Measurements from ENCODE around the gene PRIM2. TPM values are rescaled to one million over a fixed set of nuclear protein-coding genes. Genes with fewer than 3 reads are reported as not detected.
"Not testable (repeated sequence)": the region's sequence is repeated elsewhere in the genome, so short reads cannot be mapped to it uniquely, and the experiment has no call there.

The PRIM2 gene
- total RNA-seq, 2 experiments from 2014 or later: 47.2 to 48.7 TPM

DNA sequence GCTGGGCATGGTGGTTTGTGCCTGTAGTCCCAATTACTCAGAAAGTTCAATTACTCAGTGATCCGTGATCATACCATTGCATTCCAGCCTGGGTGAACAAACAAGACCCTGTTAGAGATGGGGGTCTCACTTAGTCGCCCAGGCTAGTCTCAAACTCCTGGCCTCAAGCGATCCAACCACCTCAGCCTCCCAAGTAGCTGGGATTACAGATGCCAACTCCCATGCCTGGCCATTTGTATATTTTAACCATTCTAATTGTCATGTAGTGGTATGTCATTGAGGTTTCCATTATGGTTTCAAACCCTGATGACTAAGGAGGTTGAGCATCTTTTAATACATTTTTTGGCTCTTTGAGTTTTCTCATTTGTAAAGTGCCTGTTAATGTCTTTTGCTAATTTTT lies 58.7 kb downstream of the PRIM2 start:
- H3K36me3 Mint-ChIP-seq: peaks cover 22% of the 10 kb centered on the region
- POLR2A ChIA-PET; H3K4me3 Mint-ChIP-seq; H3K27ac Mint-ChIP-seq; H3K4me1 Mint-ChIP-seq (ENCODE audit: low read depth); intact Hi-C loops (cut with micrococcal nuclease); H3K27me3 Mint-ChIP-seq; H3K9me3 Mint-ChIP-seq; CTCF ChIA-PET; DNase-seq: not testable (repeated sequence)

DNA sequence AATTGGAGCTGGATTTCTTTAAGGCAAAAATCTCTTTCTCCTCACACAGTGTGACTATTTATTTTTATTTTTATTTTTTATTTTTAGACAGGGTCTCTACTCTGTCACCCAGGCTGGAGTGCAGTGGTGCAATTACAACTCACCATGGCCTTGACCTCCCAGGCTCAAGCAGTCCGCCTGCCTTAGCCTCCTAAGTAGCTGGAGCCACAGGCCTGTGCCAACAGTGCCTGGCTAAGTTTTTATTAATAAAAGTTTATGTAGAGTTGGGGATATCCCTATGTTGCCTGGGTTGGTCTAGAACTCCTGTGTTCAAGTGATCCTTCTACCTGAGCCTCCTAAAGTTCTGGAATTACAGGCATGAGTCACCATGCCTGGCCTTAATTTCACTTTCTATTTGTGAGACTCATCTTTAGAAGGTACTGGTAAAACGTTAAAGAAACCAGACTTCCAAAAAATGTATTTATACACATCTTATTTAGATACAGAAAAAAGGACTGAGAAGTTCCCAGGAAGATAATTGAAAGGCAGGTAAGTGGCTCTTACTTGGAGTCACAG lies 71.7 kb downstream of the PRIM2 start:
- H3K9me3 Mint-ChIP-seq: peaks cover 16% of the 10 kb centered on the region
- DNase-seq; CTCF ChIA-PET; H3K27me3 Mint-ChIP-seq; H3K4me3 Mint-ChIP-seq; intact Hi-C loops (cut with micrococcal nuclease); H3K4me1 Mint-ChIP-seq (ENCODE audit: low read depth); H3K27ac Mint-ChIP-seq; POLR2A ChIA-PET: not testable (repeated sequence)
- H3K36me3 Mint-ChIP-seq: peaks cover 27% of the 10 kb centered on the region

DNA sequence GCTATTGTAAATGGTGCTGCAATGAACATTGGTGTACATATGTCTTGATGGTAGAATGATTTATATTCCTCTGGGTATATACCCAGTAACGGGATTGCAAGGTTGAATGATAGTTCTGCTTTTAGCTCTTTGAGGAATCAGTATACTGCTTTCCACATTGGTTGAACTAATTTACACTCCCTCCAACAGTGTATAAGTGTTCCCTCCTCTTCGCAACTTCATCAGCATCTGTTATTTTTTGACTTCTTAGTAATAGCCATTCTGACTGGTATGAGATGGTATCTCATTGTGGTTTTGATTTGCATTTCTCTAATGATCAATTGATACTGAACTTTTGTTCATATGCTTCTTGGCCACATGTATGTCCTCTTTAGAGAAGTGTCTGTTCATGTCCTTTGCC lies 73.4 kb downstream of the PRIM2 start:
- intact Hi-C loops (cut with micrococcal nuclease); H3K27me3 Mint-ChIP-seq; DNase-seq; H3K27ac Mint-ChIP-seq; H3K4me3 Mint-ChIP-seq; CTCF ChIA-PET; POLR2A ChIA-PET: not testable (repeated sequence)
- H3K9me3 Mint-ChIP-seq: peaks cover 27% of the 10 kb centered on the region
- peaks cover 15% of the 10 kb centered on the region for H3K4me1 Mint-ChIP-seq (ENCODE audit: low read depth)
- H3K36me3 Mint-ChIP-seq: peaks cover 33% of the 10 kb centered on the region

DNA sequence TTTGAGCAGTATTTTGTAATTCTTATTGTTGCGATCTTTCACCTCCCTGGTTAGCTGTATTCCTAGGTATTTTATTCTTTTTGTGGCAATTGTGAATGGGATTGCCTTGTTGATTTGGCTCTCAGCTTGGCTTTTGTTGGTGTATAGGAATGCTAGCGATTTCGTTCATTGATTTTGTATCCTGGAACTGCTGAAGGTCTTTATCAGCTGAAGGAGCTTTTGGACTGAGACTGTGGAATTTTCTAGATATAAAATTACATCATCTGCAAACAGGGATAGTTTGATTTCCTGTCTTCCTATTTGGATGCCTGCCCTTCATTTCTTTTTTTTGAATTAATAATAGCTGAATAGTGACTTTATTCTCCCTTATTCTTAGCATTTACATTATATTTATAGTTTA lies 74.6 kb downstream of the PRIM2 start:
- Mint-ChIP-seq H3K36me3 (peaks cover 43% of the 10 kb centered on the region), H3K4me1 (ENCODE audit: low read depth) (peaks cover 15% of the 10 kb centered on the region), H3K9me3 (peaks cover 38% of the 10 kb centered on the region)
- H3K27ac Mint-ChIP-seq; CTCF ChIA-PET; intact Hi-C loops (cut with micrococcal nuclease); POLR2A ChIA-PET; DNase-seq; H3K4me3 Mint-ChIP-seq; H3K27me3 Mint-ChIP-seq: not testable (repeated sequence)

DNA sequence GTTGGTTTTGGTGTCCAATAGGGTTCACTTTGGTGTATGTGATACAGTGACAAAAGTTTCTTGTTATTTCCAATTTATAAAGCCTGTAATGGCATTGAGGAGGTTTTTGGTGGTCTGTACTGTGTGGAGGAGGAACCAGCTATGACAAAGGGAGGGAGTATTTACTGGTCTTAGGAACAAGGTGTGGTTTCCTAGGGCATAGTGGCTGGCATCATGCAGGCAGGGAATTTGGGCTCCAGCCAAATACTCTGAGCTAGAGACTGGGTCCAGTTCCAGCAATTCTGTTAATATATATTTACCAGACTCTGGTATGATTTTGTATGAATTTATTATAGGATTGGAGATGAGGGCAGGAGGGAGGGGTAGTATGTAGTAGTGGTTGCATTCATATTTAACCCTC lies 101.9 kb downstream of the PRIM2 start:
- H3K9me3 Mint-ChIP-seq; H3K4me1 Mint-ChIP-seq (ENCODE audit: low read depth); intact Hi-C loops (cut with micrococcal nuclease); CTCF ChIA-PET; H3K27me3 Mint-ChIP-seq; POLR2A ChIA-PET; DNase-seq; H3K27ac Mint-ChIP-seq; H3K4me3 Mint-ChIP-seq: not testable (repeated sequence)
- H3K36me3 Mint-ChIP-seq: peaks cover 14% of the 10 kb centered on the region

DNA sequence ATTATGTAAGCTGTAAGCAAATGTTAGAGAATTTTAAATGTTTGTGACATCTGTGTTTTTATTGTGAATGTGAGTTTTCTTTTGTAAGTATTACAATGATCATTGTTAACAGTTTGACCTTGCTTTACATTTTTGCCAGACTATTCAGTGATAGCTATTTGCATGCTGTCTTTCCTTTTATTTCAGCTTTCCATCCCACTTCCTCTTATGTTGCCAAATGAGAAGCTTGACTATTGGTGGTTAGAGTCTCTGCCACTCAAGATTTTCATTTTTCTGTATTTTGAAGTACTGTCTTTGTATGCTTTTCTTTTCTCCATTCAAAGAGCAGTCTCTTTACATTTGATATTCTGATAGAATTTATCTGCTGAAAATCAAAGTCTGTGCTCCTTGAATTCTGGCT lies 104.1 kb downstream of the PRIM2 start:
- DNase-seq: no peak
- no peak overlapping the region for H3K27ac Mint-ChIP-seq
- no peak overlapping the region for H3K4me3 Mint-ChIP-seq
- intact Hi-C loops (cut with micrococcal nuclease): no loop called here
- no peaks in the 10 kb centered on the region for H3K4me1 Mint-ChIP-seq (ENCODE audit: low read depth)
- H3K9me3 Mint-ChIP-seq: no peaks in the 10 kb centered on the region
- H3K36me3 Mint-ChIP-seq: peaks cover 11% of the 10 kb centered on the region
- no peaks in the 10 kb centered on the region for H3K27me3 Mint-ChIP-seq
- CTCF ChIA-PET: no interaction called here
- POLR2A ChIA-PET: no interaction called here

DNA sequence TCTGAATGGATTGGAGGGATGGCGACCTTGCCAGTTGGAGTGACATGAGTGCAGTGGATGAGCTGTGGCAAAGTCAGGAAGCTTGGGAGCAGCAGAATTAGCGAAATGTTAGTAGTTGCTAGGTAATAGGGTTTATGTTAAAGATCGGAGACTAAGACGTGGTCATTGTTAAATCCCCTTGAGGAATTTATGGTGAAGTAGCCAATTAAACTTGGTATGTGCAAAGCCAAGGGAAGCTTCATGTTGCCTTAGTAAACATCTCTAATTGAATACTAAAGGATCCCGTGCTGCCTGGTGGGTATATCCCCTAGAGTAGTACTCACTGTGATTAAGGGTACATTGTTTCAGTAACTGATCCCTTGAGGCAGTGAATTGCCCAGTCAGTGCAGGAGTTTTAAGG lies 106.0 kb downstream of the PRIM2 start:
- CTCF ChIA-PET: no interaction called here
- Mint-ChIP-seq H3K9me3 (no peaks in the 10 kb centered on the region), H3K27ac (no peak overlapping the region), H3K4me1 (ENCODE audit: low read depth) (no peaks in the 10 kb centered on the region), H3K36me3 (peaks cover 11% of the 10 kb centered on the region), H3K4me3 (no peak overlapping the region), H3K27me3 (no peaks in the 10 kb centered on the region)
- POLR2A ChIA-PET: no interaction called here
- intact Hi-C loops (cut with micrococcal nuclease): no loop called here
- no peak for DNase-seq

DNA sequence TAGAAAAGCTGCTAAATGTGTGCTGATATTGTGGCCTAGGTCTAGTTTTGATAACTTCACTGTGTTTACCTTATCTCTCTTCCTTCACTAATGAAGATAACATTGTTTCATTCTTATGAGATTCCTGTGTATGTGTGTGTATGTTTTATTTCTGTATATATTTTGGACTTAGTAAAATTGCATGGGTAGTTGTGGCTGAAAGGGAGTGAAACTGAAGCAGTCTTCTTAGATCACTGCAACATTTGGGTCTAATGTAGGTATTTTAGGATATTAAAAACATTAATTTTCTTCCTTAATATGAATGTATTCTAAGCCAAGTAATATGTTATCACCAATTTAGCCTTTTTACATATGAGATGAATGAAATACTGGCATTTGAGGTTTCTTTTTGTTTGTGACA lies 114.3 kb downstream of the PRIM2 start:
- H3K4me3 Mint-ChIP-seq; H3K27me3 Mint-ChIP-seq; DNase-seq; POLR2A ChIA-PET; H3K27ac Mint-ChIP-seq; H3K9me3 Mint-ChIP-seq; CTCF ChIA-PET; H3K36me3 Mint-ChIP-seq; intact Hi-C loops (cut with micrococcal nuclease): not testable (repeated sequence)
- peaks cover 17% of the 10 kb centered on the region for H3K4me1 Mint-ChIP-seq (ENCODE audit: low read depth)

DNA sequence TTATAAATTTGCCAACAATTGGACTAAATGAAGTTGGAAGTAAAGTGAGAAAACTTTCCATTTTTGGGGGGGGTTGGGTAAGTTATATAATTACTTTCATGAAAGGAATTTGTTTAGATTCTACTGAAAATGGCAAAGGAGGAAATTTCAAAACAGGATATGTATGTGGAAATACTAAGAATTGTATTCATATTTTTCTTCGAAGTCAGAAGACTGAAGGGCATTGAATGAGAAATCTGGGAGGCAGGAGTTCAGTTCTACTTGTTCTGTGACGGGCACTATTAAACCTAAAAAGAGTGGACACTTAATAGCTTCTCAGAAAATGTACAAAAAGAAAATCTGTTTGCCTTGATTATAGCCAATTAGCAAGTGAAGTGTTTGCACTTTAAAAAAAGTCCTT lies 114.7 kb downstream of the PRIM2 start:
- ChIA-PET CTCF (no interaction called here), POLR2A (no interaction called here)
- no peak overlapping the region for H3K27ac Mint-ChIP-seq
- intact Hi-C loops (cut with micrococcal nuclease): no loop called here
- H3K36me3 Mint-ChIP-seq: peaks cover 8% of the 10 kb centered on the region
- no peaks in the 10 kb centered on the region for H3K27me3 Mint-ChIP-seq
- no peaks in the 10 kb centered on the region for H3K9me3 Mint-ChIP-seq
- no peak for DNase-seq
- H3K4me3 Mint-ChIP-seq: no peak overlapping the region
- H3K4me1 Mint-ChIP-seq (ENCODE audit: low read depth): peaks cover 17% of the 10 kb centered on the region

DNA sequence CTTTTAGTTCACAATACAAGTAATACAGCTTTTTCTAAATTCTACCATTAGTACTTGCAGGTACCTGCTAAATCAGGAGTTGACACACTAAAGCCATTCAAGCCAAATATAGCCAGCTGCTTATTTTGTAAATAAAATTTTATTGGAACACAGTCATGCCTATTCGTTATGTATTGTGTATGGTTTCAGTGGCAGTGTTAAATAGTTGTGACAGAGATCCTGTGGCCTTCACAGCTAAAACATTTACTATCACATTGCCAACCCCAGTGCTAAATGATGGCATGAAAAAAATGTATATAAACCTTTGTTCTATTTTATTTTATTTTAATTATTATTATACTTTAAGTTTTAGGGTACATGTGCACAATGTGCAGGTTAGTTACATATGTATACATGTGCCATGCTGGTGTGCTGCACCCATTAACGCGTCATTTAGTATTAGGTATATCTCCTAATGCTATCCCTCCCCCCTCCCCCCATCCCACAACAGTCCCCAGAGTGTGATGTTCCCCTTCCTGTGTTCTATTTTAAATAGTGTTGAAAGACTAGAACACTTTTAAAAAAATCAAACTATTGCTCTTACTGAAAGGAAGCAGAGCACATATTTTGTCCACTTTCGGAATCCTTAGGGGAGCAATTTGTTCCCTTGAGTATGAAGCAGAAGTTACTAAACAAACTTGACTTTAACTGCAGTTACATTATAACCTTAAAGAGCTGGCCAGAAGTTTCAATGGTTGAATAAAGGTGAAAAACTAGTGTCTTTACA lies 115.7 kb downstream of the PRIM2 start:
- ChIA-PET POLR2A (no interaction called here), CTCF (no interaction called here)
- no peak overlapping the region for H3K4me3 Mint-ChIP-seq
- no peak overlapping the region for H3K27ac Mint-ChIP-seq
- peaks cover 17% of the 10 kb centered on the region for H3K4me1 Mint-ChIP-seq (ENCODE audit: low read depth)
- DNase-seq: no peak
- H3K36me3 Mint-ChIP-seq: peaks cover 8% of the 10 kb centered on the region
- intact Hi-C loops (cut with micrococcal nuclease): no loop called here
- no peaks in the 10 kb centered on the region for H3K27me3 Mint-ChIP-seq
- no peaks in the 10 kb centered on the region for H3K9me3 Mint-ChIP-seq

DNA sequence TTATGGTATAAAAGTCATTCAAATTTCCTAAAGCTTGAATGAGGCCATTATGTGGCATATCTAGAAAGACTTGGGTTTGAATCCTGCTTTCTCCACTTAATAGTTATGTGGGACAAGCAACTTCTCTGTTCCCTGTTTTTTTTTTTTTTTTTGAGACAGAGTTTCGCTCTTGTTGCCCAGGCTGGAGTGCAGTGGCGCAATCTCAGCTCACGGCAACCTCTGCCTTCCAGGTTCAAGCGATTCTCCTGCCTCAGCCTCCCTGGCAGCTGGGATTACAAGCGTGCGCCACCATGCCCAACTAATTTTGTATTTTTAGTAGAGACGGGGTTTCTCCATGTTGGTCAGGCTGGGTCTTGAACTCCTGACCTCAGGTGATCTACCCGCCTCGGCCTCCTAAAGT lies 116.4 kb downstream of the PRIM2 start:
- H3K27me3 Mint-ChIP-seq; H3K4me3 Mint-ChIP-seq; H3K36me3 Mint-ChIP-seq; intact Hi-C loops (cut with micrococcal nuclease); DNase-seq; POLR2A ChIA-PET; CTCF ChIA-PET; H3K9me3 Mint-ChIP-seq; H3K27ac Mint-ChIP-seq: not testable (repeated sequence)
- peaks cover 17% of the 10 kb centered on the region for H3K4me1 Mint-ChIP-seq (ENCODE audit: low read depth)

DNA sequence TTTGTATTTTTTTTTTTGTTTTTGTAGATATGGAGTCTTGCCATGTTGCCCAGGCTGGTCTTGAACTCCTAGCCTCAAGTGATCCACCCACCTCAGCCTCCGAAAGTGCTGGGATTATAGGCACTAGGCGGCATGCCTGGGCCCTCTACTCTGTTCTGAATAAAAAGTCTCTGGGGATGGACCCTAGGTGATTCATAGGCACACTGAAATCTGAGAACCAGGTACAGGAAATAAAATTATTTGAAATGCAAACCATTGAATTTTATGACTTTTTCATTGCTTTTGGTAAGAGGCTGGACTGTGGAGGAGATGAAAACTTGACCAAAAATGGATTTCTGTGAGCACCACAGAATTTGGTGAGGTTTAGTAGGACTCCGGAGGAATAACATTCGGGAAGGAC lies 117.5 kb downstream of the PRIM2 start:
- no peaks in the 10 kb centered on the region for H3K9me3 Mint-ChIP-seq
- H3K4me1 Mint-ChIP-seq (ENCODE audit: low read depth): peaks cover 14% of the 10 kb centered on the region
- H3K27me3 Mint-ChIP-seq: no peaks in the 10 kb centered on the region
- intact Hi-C loops (cut with micrococcal nuclease): no loop called here
- ChIA-PET CTCF (no interaction called here), POLR2A (no interaction called here)
- H3K36me3 Mint-ChIP-seq: peaks cover 5% of the 10 kb centered on the region
- DNase-seq: no peak
- no peak overlapping the region for H3K27ac Mint-ChIP-seq
- no peak overlapping the region for H3K4me3 Mint-ChIP-seq

DNA sequence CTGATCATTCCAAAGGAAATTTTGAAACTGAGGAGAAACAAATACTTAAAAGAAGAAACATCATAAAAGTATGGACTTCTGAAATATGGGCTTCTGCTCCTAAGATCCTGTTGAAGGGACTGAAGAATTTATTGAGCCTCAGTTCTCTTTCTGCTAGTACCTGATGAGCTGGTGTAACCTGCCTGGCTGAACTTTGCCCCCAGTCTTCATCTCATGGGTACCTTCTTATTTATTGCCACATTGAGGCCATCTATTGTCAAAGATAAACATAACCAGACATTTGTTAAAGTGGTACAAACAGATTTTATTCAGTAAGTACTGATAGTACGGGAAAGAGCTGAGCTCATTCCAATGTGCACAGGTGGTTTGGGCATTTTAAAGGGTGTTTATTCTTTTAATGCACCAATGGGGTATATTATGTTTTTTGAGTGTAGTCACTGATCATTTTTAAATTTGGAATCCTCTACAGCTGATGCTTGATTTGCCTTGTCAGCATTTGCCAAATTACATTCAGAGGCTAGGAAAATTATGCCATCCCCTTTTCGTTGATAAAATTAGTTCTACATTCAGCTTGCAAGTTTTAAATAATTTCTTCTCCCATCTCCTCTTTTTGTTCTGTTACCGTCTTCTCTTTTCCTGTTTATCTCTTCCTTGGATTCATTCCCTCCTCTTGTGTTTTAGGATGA lies 118.2 kb downstream of the PRIM2 start:
- Mint-ChIP-seq H3K4me1 (ENCODE audit: low read depth) (peaks cover 12% of the 10 kb centered on the region), H3K4me3 (no peak overlapping the region), H3K27me3 (no peaks in the 10 kb centered on the region), H3K9me3 (no peaks in the 10 kb centered on the region), H3K27ac (no peak overlapping the region), H3K36me3 (peaks cover 5% of the 10 kb centered on the region)
- CTCF ChIA-PET: no interaction called here
- POLR2A ChIA-PET: no interaction called here
- intact Hi-C loops (cut with micrococcal nuclease): no loop called here
- DNase-seq: no peak

All from activated CD4-positive, alpha-beta memory T cell treated with anti-CD3 and anti-CD28 coated beads for 36 hours (primary cell).